ENCODE measurements around the gene ILDR1. TPM values are rescaled to one million over a fixed set of nuclear protein-coding genes. Genes with fewer than 3 reads are reported as not detected.

The ILDR1 gene
- total RNA-seq, 1 donor from 2014 or later: 4.1 TPM

GRCh38 chr3:122063908-122064307 lies 41.9 kb upstream of the ILDR1 start:
- H3K9me3 Mint-ChIP-seq: no peaks in the 10 kb centered on the region
- H3K4me1 Mint-ChIP-seq: no peaks in the 10 kb centered on the region
- no peak overlapping the region for H3K4me3 Mint-ChIP-seq
- H3K27ac Mint-ChIP-seq: no peak overlapping the region
- no peak for DNase-seq (ENCODE audit: low spot score in 2 of 2, unreplicated experiment in 2 of 2)
- H3K36me3 Mint-ChIP-seq: no peaks in the 10 kb centered on the region
- peaks cover 2% of the 10 kb centered on the region for H3K27me3 Mint-ChIP-seq (ENCODE audit: low read depth)
- TF ChIP-seq CTCF (IDR thresholded peaks at IDR 0.05; ENCODE audit: unreplicated experiment): no peak

DNA sequence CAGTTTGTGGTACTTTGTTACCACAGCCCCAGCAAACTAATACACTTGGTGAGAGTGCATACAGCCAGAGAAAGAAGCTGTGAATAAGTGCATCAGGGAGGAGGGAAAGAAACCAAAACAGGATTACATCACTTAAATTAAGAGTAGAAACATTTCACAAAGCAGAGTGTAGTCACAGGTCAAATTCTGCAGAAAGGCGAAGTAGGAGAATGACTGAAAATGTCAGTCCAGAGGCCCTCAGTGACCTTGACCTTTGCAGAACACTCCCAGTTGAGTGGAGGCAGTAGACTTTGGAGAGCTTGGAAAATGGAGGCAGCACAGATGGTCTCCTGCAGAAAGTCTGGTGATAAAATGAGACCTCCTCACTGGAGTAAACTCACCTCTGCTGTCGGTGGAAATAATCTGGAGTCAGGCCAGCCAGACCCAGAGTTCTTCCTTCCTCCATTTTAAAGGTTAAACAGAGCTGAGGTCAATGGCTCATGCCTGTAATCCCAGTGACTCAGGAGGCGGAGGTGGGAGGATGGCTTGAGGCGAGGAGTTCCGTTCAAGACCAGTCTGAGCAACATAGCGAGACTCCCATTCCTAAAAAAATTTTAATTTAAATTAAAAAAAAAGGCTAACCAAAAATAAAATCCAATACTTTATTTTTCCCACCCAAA lies 38.1 kb upstream of the ILDR1 start:
- H3K4me1 Mint-ChIP-seq: no peaks in the 10 kb centered on the region
- no peak for TF ChIP-seq CTCF (IDR thresholded peaks at IDR 0.05; ENCODE audit: unreplicated experiment)
- no peak for DNase-seq (ENCODE audit: low spot score in 2 of 2, unreplicated experiment in 2 of 2)
- H3K27me3 Mint-ChIP-seq (ENCODE audit: low read depth): peaks cover 9% of the 10 kb centered on the region
- no peak overlapping the region for H3K4me3 Mint-ChIP-seq
- H3K36me3 Mint-ChIP-seq: no peaks in the 10 kb centered on the region
- no peaks in the 10 kb centered on the region for H3K9me3 Mint-ChIP-seq
- no peak overlapping the region for H3K27ac Mint-ChIP-seq

DNA sequence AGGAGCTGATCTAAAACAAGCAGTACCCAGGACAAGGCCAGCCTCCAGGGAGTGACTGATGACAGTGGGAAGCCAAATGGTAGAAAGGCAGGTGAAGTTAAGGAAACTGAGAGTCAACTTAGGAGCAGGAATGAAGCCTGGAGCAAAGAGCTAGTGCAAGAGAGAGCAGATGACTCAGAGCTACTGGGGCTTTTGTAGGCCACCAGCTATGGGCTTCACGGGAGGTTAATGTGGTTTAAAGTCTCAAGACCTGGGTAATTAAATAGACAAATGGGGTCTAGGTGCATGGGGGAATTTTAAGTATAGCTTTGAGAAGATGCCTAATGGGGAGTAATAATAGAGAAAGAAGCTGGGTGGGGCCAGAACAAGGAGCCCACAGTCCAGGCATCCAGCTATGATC lies 36.2 kb upstream of the ILDR1 start:
- no peaks in the 10 kb centered on the region for H3K9me3 Mint-ChIP-seq
- no peak for DNase-seq (ENCODE audit: low spot score in 2 of 2, unreplicated experiment in 2 of 2)
- no peak for TF ChIP-seq CTCF (IDR thresholded peaks at IDR 0.05; ENCODE audit: unreplicated experiment)
- H3K27me3 Mint-ChIP-seq (ENCODE audit: low read depth): peaks cover 9% of the 10 kb centered on the region
- no peak overlapping the region for H3K4me3 Mint-ChIP-seq
- H3K36me3 Mint-ChIP-seq: no peaks in the 10 kb centered on the region
- H3K27ac Mint-ChIP-seq: no peak overlapping the region
- no peaks in the 10 kb centered on the region for H3K4me1 Mint-ChIP-seq

GRCh38 chr3:122057671-122058070 lies 35.6 kb upstream of the ILDR1 start:
- Mint-ChIP-seq H3K4me3 (no peak overlapping the region), H3K4me1 (no peaks in the 10 kb centered on the region), H3K27ac (no peak overlapping the region), H3K27me3 (ENCODE audit: low read depth) (peaks cover 11% of the 10 kb centered on the region), H3K36me3 (no peaks in the 10 kb centered on the region), H3K9me3 (no peaks in the 10 kb centered on the region)
- DNase-seq (ENCODE audit: low spot score in 2 of 2, unreplicated experiment in 2 of 2): no peak
- no peak for TF ChIP-seq CTCF (IDR thresholded peaks at IDR 0.05; ENCODE audit: unreplicated experiment)

DNA sequence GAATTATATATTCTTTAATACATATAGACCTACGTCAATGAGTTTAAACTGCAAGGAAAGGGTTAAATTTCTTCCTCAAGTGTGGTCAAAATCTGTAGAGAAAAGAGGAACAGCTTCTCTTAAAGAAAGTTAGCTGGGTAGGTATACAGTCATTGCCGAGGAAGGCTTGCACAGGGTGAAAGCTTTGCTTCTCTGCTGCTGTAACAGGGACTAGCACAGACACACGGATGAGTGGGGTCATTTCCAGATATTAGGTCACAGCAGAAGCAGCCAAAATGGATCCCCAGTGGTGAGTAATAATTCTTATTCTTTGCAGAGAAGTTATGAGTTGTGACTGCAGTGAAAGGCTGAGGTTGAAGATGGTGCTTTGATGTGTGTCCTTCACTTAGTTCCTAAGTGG lies 33.2 kb upstream of the ILDR1 start, which contains the start of gene CD86:
CD86 (plus strand) TSS at position 148 of the 400 bp plus-strand sequence; CDS start at position 276, 128 bp downstream.
- Mint-ChIP-seq H3K4me3 (no peak within 1 kb of the TSS), H3K9me3 (no peaks in the 10 kb centered on the region), H3K27me3 (ENCODE audit: low read depth) (peaks cover 13% of the 10 kb centered on the region), H3K4me1 (no peaks in the 10 kb centered on the region), H3K36me3 (no peaks in the 10 kb centered on the region), H3K27ac (no peak within 1 kb of the TSS)
- TF ChIP-seq CTCF (IDR thresholded peaks at IDR 0.05; ENCODE audit: unreplicated experiment): no peak
- no peak for DNase-seq (ENCODE audit: low spot score in 2 of 2, unreplicated experiment in 2 of 2)

Data from mesothelial cell of epicardium (in vitro differentiated cells).